Upper lobe of left lung (tissue), 4 donors: ENCODE measurements around the gene LMBRD2.

Experiments
- EP300 ChIP-seq, 4 donors: sonication (generic); formaldehyde crosslinking; IDR thresholded peaks; one replicate each; pipeline ENCODE4 v1.5.1; 2017; ENCODE audit warnings: antibody characterized with exemption in 4 of 4, control low read depth in 2 of 4
- POLR2A ChIP-seq, 4 donors: fragments of 450-650 bp; IDR thresholded peaks; one replicate each; pipeline ENCODE4 v1.5.1; 2016 to 2017; ENCODE audit warnings: antibody characterized with exemption in 4 of 4, mild to moderate bottlenecking in 2 of 4
- POLR2AphosphoS5 ChIP-seq, 2 donors: sonication (generic); formaldehyde crosslinking; IDR thresholded peaks; one replicate each; pipeline ENCODE4 v1.5.1; 2017; ENCODE audit warnings: antibody characterized with exemption in 2 of 2
- TF ChIP-seq, protein P1 (sequence below), 6 experiments: fragments of 450-650 bp in 4 of 6; fragments of 200-600 bp in 2 of 6; sonication (generic) in 2 of 6; IDR thresholded peaks; one replicate each; pipeline ENCODE4 v1.5.1; 2016 to 2019; ENCODE audit warnings: antibody characterized with exemption in 6 of 6

DNA sequence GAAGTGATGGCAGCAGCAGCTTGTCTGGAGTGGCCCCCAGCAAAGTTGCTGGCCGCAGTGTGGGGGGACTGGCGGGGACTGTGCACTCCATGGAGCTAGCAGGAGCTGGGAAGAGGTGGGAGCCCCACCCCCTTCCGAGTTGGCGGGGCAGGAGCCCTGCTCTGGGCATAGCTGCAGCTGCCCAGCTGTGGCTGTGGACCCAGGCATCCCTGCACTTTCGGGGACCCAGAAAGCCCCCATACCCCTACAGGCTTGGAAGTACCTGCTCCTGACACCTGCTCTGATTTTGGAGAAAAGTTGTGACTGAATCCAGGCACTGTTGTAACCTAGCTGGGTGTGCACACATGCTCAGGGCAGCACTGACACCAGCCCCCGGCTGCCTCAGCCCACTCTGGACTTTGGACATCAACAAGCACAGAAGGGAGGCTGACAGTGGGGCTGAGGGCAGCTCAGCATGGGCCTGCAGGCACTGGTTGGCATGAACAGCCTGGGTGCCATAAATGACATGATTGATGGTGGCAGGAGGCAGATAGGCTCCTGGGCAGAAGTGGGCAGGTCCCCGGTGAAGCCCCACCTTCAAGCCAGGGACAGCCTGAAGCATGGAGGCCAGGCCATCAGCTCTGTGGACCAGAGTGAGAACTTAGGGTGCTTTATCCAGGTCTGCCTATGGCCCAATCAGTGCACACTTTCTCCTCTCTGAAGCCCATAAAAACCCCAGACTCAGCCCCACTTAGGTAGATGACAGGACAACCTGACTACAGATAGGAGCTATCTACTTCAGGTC lies 12.6 kb downstream of the LMBRD2 start:
- TF ChIP-seq POLR2A (IDR thresholded peaks at IDR 0.05) (no peak), EP300 (IDR thresholded peaks at IDR 0.05) (no peak), POLR2AphosphoS5 (IDR thresholded peaks at IDR 0.05) (no peak)
- TF ChIP-seq, protein P1, sequence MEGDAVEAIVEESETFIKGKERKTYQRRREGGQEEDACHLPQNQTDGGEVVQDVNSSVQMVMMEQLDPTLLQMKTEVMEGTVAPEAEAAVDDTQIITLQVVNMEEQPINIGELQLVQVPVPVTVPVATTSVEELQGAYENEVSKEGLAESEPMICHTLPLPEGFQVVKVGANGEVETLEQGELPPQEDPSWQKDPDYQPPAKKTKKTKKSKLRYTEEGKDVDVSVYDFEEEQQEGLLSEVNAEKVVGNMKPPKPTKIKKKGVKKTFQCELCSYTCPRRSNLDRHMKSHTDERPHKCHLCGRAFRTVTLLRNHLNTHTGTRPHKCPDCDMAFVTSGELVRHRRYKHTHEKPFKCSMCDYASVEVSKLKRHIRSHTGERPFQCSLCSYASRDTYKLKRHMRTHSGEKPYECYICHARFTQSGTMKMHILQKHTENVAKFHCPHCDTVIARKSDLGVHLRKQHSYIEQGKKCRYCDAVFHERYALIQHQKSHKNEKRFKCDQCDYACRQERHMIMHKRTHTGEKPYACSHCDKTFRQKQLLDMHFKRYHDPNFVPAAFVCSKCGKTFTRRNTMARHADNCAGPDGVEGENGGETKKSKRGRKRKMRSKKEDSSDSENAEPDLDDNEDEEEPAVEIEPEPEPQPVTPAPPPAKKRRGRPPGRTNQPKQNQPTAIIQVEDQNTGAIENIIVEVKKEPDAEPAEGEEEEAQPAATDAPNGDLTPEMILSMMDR (IDR thresholded peaks at IDR 0.05), result no peak
